ENCODE data around the gene PNMA8C.

Gene PNMA8C

GRCh38 chr19:46406976-46407375 lies 21.8 kb downstream of the PNMA8C start:
- TF ChIP-seq CEBPB (IDR thresholded peaks at IDR 0.05): no peak
- TF ChIP-seq YY1 (IDR thresholded peaks at IDR 0.05; ENCODE audit: low read depth): no peak
- no peak for TF ChIP-seq EP300 (IDR thresholded peaks at IDR 0.05; ENCODE audit: borderline replicate concordance)

GRCh38 chr19:46404753-46405468 lies 23.8 kb downstream of the PNMA8C start:
- TF ChIP-seq REST (IDR thresholded peaks at IDR 0.05; ENCODE audit: low read depth): no peak
- no peak for TF ChIP-seq EGR1 (IDR thresholded peaks at IDR 0.05)
- TF ChIP-seq MAX (IDR thresholded peaks at IDR 0.05): no peak
- TF ChIP-seq YY1 (IDR thresholded peaks at IDR 0.05; ENCODE audit: low read depth): no peak
- no peak for TF ChIP-seq RAD21 (IDR thresholded peaks at IDR 0.05; ENCODE audit: low read depth)
- TF ChIP-seq FOXM1 (IDR thresholded peaks at IDR 0.05; ENCODE audit: borderline replicate concordance, low read depth): no peak
- TF ChIP-seq CEBPB (IDR thresholded peaks at IDR 0.05): no peak
- no peak for TF ChIP-seq NFIC (IDR thresholded peaks at IDR 0.05)
- TF ChIP-seq TEAD4 (IDR thresholded peaks at IDR 0.05): no peak
- no peak for TF ChIP-seq EP300 (IDR thresholded peaks at IDR 0.05; ENCODE audit: borderline replicate concordance)
- TF ChIP-seq ZBTB7A (IDR thresholded peaks at IDR 0.05; ENCODE audit: low read depth): no peak

- TF ChIP-seq TEAD4 (IDR thresholded peaks at IDR 0.05) (no peak), USF1 (IDR thresholded peaks at IDR 0.05) (no peak), REST (IDR thresholded peaks at IDR 0.05; ENCODE audit: low read depth) (no peak), NFIC (IDR thresholded peaks at IDR 0.05) (no peak), FOXM1 (IDR thresholded peaks at IDR 0.05; ENCODE audit: borderline replicate concordance, low read depth) (no peak), EGR1 (IDR thresholded peaks at IDR 0.05) (no peak), TCF12 (IDR thresholded peaks at IDR 0.05; ENCODE audit: low read depth) (no peak), EP300 (IDR thresholded peaks at IDR 0.05; ENCODE audit: borderline replicate concordance) (no peak), ZBTB7A (IDR thresholded peaks at IDR 0.05; ENCODE audit: low read depth) (no peak), TAF1 (IDR thresholded peaks at IDR 0.05; ENCODE audit: low read depth) (no peak), CREB1 (IDR thresholded peaks at IDR 0.05; ENCODE audit: low read depth) (no peak), YY1 (IDR thresholded peaks at IDR 0.05; ENCODE audit: low read depth) (no peak), RAD21 (IDR thresholded peaks at IDR 0.05; ENCODE audit: low read depth) (no peak), CEBPB (IDR thresholded peaks at IDR 0.05) (no peak)
Measured at GRCh38 chr19:46404055-46404752, 24.5 kb downstream of the PNMA8C start.

- TF ChIP-seq YY1 (IDR thresholded peaks at IDR 0.05; ENCODE audit: low read depth): no peak
- no peak for TF ChIP-seq RAD21 (IDR thresholded peaks at IDR 0.05; ENCODE audit: low read depth)
- no peak for TF ChIP-seq CREB1 (IDR thresholded peaks at IDR 0.05; ENCODE audit: low read depth)
- no peak for TF ChIP-seq ZBTB7A (IDR thresholded peaks at IDR 0.05; ENCODE audit: low read depth)
- no peak for TF ChIP-seq FOXM1 (IDR thresholded peaks at IDR 0.05; ENCODE audit: borderline replicate concordance, low read depth)
- no peak for TF ChIP-seq EGR1 (IDR thresholded peaks at IDR 0.05)
- TF ChIP-seq NFIC (IDR thresholded peaks at IDR 0.05): no peak
- TF ChIP-seq EP300 (IDR thresholded peaks at IDR 0.05; ENCODE audit: borderline replicate concordance): no peak
- no peak for TF ChIP-seq TAF1 (IDR thresholded peaks at IDR 0.05; ENCODE audit: low read depth)
- TF ChIP-seq MAX (IDR thresholded peaks at IDR 0.05): no peak
- no peak for TF ChIP-seq TCF12 (IDR thresholded peaks at IDR 0.05; ENCODE audit: low read depth)
- no peak for TF ChIP-seq REST (IDR thresholded peaks at IDR 0.05; ENCODE audit: low read depth)
- TF ChIP-seq CEBPB (IDR thresholded peaks at IDR 0.05): no peak
- TF ChIP-seq TEAD4 (IDR thresholded peaks at IDR 0.05): no peak
- no peak for TF ChIP-seq USF1 (IDR thresholded peaks at IDR 0.05)
Measured at GRCh38 chr19:46402725-46403124, 26.0 kb downstream of the PNMA8C start.

Data from Ishikawa (cell line).